Fibroblast of villous mesenchyme (primary cell): ENCODE data around the gene CD244. TPM values are rescaled to one million over a fixed set of nuclear protein-coding genes. Genes with fewer than 3 reads are reported as not detected.

ENCODE experiments used
- DNase-seq: peaks from one replicate; pipeline ENCODE4 v3.0.0-alpha.2; 2010; ENCODE audit warnings: low read depth
- H3K4me3 ChIP-seq: 2 replicates; pipeline ENCODE4 v1.5.1; 2011; ENCODE audit warnings: low read depth, mild to moderate bottlenecking, low read length
- total RNA-seq: library from RNA; depleted of rRNA; stranded (reverse); fragments of >200 nt; gene quantifications from 2 replicates; pipeline ENCODE4 v1.2.3, GENCODE V29; 2012
- TF ChIP-seq, protein P1 (sequence below): IDR thresholded peaks from 2 replicates; pipeline ENCODE4 v1.5.1; 2012; ENCODE audit warnings: low read depth, mild to moderate bottlenecking, low read length; ENCODE audit not compliant: insufficient read depth

Gene CD244
- total RNA-seq, 1 donor: not detected

DNA sequence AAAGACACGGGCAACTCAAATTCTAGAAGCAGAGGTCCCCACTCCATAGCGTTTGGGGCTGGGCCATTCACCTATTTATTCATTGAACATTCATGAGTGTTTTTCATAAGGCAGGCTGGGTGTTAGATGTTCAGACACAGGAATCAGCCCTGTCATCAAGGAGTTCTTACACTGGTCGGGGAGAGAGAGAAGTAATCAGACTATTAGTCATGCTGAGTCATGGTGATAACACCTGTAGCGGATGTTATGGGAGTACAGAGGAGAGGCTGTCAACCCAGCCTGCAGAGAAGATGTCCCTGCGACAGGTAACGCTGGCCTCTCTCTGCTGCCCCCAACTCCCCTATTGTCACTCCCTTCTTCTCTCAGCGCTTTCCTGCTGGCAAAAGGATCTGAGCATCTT is 49.5 kb downstream of the CD244 start:
- DNase-seq: no peak
- TF ChIP-seq, protein P1, sequence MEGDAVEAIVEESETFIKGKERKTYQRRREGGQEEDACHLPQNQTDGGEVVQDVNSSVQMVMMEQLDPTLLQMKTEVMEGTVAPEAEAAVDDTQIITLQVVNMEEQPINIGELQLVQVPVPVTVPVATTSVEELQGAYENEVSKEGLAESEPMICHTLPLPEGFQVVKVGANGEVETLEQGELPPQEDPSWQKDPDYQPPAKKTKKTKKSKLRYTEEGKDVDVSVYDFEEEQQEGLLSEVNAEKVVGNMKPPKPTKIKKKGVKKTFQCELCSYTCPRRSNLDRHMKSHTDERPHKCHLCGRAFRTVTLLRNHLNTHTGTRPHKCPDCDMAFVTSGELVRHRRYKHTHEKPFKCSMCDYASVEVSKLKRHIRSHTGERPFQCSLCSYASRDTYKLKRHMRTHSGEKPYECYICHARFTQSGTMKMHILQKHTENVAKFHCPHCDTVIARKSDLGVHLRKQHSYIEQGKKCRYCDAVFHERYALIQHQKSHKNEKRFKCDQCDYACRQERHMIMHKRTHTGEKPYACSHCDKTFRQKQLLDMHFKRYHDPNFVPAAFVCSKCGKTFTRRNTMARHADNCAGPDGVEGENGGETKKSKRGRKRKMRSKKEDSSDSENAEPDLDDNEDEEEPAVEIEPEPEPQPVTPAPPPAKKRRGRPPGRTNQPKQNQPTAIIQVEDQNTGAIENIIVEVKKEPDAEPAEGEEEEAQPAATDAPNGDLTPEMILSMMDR: no peak
- no peak overlapping the region for H3K4me3 ChIP-seq

DNA sequence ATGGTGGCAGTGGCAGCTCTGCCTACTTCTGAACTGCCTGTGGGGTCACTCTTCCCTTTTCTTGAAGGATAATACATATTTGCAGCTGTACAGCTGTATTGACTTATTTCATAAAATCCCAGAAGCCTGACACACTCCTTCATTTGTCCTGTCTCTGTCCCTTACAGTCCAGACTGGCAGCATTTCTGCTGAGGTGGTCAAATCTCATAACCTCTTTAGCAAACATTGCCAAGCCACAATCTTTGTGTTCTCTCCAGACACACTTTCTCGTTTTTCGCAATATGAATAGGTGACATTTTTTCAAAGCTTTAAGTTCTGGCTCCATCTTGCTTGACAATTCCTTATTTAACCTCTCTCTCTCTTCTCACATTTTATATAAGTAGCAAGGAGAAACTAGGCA is 51.5 kb downstream of the CD244 start:
- H3K4me3 ChIP-seq: no peak overlapping the region
- TF ChIP-seq, protein P1: no peak
- no peak for DNase-seq

DNA sequence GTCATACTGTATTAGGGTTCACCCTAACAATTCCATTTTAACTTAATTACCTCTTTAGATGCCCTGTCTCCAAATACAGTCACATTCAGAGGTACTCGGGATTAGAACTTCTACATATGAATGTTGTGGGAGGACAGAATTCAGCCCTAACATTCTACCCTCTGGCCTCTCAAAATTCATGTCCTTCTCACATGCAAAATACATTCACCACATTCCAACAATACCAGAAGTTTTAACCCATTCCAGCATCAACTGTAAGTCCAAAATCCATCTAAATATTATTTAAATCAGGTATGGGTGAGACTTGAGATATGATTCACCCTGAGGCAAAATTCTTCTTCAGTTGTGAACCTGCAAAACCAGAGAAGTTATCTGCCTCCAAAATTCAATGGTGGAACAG is 52.2 kb downstream of the CD244 start:
- no peak for DNase-seq
- TF ChIP-seq, protein P1: no peak

DNA sequence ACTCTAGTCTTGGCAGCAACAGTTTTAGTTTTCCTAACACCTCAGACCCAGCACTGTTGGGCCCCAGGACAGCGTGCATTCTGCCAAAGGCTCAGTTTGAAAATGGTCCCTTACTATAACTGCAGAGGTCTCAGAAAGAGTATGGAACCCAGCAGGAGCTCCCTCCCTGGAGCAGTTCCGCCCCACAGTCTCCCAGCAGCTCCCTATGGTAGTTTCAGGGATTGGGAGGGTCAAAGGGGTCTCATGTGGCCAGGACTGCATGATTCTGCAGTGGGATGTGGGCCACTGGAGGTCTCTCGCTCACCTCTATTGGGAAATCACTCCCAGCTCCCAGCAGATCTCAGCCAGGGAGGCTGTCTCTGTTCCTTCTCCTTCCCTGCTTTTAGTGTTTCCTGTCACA is 54.4 kb downstream of the CD244 start:
- no peak for DNase-seq
- TF ChIP-seq, protein P1: no peak
- no peak overlapping the region for H3K4me3 ChIP-seq

More for the DNA sequence above, 52.2 kb downstream of the CD244 start:
- H3K4me3 ChIP-seq: no peak overlapping the region

DNA sequence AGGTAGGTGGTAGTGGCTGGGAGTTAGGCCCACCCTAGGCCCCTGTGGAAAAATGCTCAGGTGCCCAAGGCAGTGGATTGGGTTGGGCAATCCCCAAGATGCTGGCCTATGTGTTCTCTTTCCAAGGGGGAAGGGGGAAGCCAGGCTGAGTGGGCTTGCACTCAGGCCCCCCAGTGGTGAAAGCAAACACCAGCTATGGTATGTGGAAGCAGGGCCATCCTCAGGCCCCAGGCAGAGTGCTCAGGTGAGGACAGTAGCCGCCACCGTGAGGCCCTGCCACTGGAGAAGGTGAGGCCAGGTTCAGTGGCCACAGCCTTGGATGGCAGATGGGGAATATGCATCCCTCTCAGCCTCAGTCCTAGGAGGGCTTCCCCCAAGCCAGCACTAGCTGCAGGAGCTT is 54.9 kb downstream of the CD244 start:
- no peak for DNase-seq
- TF ChIP-seq, protein P1: no peak

DNA sequence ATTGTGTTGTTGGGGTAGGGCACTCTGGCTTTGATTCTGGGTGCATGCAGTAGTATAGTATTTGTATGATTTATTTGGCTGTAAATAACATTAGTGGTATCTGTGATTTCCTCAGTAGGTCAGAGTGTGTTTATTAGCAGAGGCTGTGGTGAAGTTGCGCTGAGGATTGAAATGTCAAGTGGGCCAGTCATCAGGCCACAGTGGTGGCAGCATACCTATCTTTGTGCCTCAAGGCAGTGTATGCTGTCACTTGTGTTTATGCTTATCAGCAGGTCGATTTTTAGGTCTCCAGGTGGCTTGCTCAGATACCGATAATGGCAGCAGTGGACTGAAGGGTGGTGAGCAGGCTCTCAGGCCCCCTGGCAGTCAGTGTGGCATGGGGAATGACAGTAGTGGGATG is 55.4 kb downstream of the CD244 start:
- DNase-seq: no peak
- no peak overlapping the region for H3K4me3 ChIP-seq
- TF ChIP-seq, protein P1: no peak

More for the DNA sequence above, 54.9 kb downstream of the CD244 start:
- no peak overlapping the region for H3K4me3 ChIP-seq

DNA sequence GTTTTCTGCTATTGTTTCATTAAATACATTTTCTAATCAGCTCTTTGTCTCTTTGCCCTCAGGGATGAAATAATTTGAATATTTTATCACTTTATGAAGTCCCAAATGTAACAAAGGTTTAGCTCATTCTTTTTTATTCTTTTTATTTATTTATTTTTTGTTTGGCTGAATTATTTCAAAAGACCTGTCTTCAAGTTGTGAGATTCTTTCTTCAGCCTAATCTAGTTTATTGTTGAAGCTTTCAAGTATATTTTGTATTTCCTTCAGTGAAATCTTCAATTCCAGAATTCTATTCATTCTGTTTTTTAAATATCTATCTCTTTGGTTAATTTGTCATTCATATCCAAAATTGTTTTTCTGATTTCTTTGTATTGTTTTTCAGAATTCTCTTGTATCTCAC is 55.9 kb downstream of the CD244 start:
- TF ChIP-seq, protein P1: no peak
- no peak overlapping the region for H3K4me3 ChIP-seq
- no peak for DNase-seq
